Activated T-helper 2 cell treated with anti-CD3 and anti-CD28 coated beads, Interferon-gamma antibody, Interleukin-2, Interleukin-4, amounts not matched to agents 10 μg/mL and 5 μg/mL and 100 μg/mL, durations not matched to agents 14 hours and 24 hours and 36 hours (primary cell): ENCODE measurements around the gene FBH1. TPM values are rescaled to one million over a fixed set of nuclear protein-coding genes. Genes with fewer than 3 reads are reported as not detected.
A peak's percentile ranks its signal among the peaks of the same experiment; 100 is the strongest.
"Not testable (repeated sequence)": the region's sequence is repeated elsewhere in the genome, so short reads cannot be mapped to it uniquely, and the experiment has no call there.

ENCODE experiments used
- DNase-seq: peaks from one replicate; pipeline ENCODE4 v3.0.0; 2021; ENCODE audit warnings: low spot score
- H3K27ac Mint-ChIP-seq: one replicate; pipeline ENCODE4 v1.8.0; 2021; ENCODE audit warnings: mixed read lengths
- H3K27me3 Mint-ChIP-seq: one replicate; pipeline ENCODE4 v1.8.0; 2021; ENCODE audit warnings: low read depth, mixed read lengths
- H3K36me3 Mint-ChIP-seq: one replicate; pipeline ENCODE4 v1.8.0; 2021; ENCODE audit warnings: low read depth, mixed read lengths
- H3K4me1 Mint-ChIP-seq: one replicate; pipeline ENCODE4 v1.8.0; 2021; ENCODE audit warnings: low read depth, mixed read lengths
- H3K4me3 Mint-ChIP-seq: one replicate; pipeline ENCODE4 v1.8.0; 2021; ENCODE audit warnings: low read depth, mild to moderate bottlenecking, moderate library complexity, mixed read lengths
- H3K9me3 Mint-ChIP-seq: one replicate; pipeline ENCODE4 v1.8.0; 2021; ENCODE audit warnings: mixed read lengths
- intact Hi-C: fragments of 100-400 bp; cut with micrococcal nuclease; formaldehyde crosslinking; loops from one replicate; pipeline ENCODE4 v1.15.1; 2023
- total RNA-seq: library from RNA; stranded (reverse); gene quantifications from 2 replicates; pipeline ENCODE4 v1.2.3, GENCODE V29; 2022

Gene FBH1
- total RNA-seq, 1 donor from 2014 or later = 57.2 TPM

DNA sequence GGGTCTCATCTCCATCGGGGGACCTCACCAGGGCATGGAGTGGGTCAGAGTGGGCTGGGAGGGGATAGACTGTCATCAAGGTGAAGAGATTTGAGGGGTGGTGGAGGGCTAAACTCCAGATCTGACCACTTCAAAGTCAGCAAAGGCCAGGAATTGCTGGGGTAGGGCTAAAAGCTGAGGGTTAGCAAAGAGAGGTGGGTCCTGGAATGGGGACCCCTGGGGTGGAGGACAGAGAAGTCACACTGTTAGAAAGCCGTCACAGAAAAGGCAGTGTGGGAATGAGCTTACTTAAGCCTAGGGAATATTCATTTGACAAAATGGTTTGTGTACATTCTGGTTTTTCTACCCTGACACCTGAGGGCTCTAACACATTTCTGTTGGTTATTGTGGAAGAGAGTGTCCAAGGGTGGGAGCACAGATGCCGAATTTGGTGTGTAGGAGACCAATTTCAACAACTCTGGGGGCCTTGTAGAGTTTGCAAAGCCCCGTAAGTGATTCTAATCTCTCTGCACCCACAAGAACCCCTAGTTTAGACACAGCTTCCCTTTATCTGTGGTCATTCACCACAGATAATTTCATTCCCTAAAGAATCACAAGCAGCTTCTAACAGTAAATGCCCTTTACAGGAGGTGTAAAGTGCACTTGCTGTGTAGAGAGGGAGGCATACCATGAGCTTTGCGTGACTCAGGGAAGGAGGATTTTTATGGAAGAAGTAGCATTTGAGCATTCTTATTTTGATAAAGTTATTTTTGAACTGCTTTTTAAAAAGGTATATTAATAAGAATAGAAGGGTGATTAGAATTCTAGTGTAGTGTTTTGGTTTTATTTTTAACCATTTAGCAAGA lies 6.4 kb downstream of the FBH1 start:
- no peak for DNase-seq
- Mint-ChIP-seq H3K4me3 (peak overlapping the region; percentile 10), H3K9me3 (peaks cover 12% of the 10 kb centered on the region), H3K27me3 (no peaks in the 10 kb centered on the region), H3K36me3 (peaks cover 60% of the 10 kb centered on the region), H3K4me1 (peaks cover 44% of the 10 kb centered on the region), H3K27ac (peak overlapping the region; percentile 58)
- intact Hi-C loops = no loop called here

DNA sequence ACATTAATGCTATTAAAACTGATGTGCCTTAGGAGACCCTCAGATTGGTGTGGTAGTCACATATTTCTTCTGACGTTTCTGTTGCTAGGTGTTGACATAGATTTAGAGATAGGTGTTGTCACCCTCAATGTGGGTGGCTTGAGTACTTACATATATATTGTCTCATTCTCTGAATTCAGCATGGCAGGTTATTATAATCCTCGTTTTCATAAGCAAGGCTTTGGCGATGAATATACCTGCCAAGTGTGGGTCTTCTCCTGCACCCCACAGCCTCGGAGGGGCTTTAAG lies 7.0 kb downstream of the FBH1 start:
- H3K4me3 Mint-ChIP-seq = no peak overlapping the region

DNA sequence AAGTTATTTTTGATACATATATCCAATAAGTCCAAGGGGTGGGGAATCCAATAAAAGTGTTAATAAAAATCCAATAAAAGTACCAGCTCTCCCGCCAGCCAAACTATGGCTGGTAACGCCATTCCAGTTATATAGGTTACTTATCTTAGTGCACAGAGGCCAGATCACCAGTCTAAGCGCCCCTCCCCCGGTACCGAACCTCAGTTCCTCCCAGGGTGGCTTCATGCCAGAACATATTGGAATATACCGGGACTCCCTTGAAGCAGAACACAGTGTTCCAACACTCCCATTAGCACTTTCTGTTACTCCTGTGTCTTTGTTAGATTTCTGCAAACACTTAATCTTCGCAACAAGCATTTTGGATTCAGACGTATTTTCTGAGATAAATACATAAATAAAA lies 7.5 kb downstream of the FBH1 start:
- Mint-ChIP-seq H3K4me1 (peaks cover 38% of the 10 kb centered on the region), H3K9me3 (peaks cover 12% of the 10 kb centered on the region), H3K27me3 (no peaks in the 10 kb centered on the region), H3K36me3 (peaks cover 62% of the 10 kb centered on the region), H3K27ac (no peak overlapping the region), H3K4me3 (no peak overlapping the region)
- intact Hi-C loops = no loop called here
- no peak for DNase-seq

More for the DNA sequence above, 7.0 kb downstream of the FBH1 start:
- Mint-ChIP-seq H3K27ac (peak overlapping the region; percentile 12), H3K36me3 (peaks cover 62% of the 10 kb centered on the region), H3K9me3 (peaks cover 12% of the 10 kb centered on the region), H3K27me3 (no peaks in the 10 kb centered on the region), H3K4me1 (peaks cover 41% of the 10 kb centered on the region)
- DNase-seq = no peak
- intact Hi-C loops = no loop called here

DNA sequence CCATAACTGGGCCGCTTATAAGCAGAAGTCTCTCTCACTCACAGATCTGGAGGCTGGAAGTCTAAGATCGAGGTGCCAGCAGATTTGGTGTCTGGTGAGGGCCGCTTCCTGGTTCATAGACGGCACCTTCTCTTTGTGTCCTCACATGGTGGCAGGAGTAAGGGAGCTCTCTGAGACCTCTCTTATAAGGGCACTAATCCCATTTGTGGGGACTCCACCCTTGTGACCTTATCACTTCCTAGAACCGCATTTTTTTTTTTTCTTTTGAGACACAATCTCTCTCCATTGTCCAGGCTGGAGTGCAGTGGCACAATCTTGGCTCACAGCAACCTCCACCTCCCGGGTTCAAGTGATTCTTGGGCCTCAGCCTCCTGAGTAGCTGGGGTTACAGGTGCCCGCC lies 8.1 kb downstream of the FBH1 start:
- Mint-ChIP-seq H3K4me1 (peaks cover 34% of the 10 kb centered on the region), H3K27ac (no peak overlapping the region), H3K4me3 (no peak overlapping the region), H3K9me3 (peaks cover 12% of the 10 kb centered on the region), H3K36me3 (peaks cover 60% of the 10 kb centered on the region), H3K27me3 (no peaks in the 10 kb centered on the region)
- intact Hi-C loops = no loop called here
- no peak for DNase-seq

DNA sequence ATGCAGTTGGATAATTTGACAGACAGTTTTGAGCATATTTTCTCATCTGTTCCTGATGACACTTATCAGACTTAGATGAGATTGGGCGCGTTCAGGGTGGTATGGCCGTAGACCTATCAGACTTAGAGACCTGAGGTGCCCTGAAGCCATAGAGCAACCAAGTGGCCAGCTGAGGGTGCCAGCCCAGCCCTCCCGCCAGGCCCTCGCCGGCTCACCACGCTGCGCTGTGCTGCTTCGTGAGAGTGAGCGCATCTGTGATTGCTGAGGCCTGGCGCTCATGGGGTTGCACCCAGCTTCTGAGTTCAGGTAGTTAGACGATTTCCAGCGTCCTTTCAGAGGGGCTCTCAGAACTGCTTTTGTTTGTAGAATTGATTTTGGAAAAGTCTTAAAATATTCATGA lies 10.2 kb downstream of the FBH1 start:
- Mint-ChIP-seq H3K27ac (no peak overlapping the region), H3K4me1 (peaks cover 35% of the 10 kb centered on the region), H3K36me3 (peaks cover 53% of the 10 kb centered on the region)

DNA sequence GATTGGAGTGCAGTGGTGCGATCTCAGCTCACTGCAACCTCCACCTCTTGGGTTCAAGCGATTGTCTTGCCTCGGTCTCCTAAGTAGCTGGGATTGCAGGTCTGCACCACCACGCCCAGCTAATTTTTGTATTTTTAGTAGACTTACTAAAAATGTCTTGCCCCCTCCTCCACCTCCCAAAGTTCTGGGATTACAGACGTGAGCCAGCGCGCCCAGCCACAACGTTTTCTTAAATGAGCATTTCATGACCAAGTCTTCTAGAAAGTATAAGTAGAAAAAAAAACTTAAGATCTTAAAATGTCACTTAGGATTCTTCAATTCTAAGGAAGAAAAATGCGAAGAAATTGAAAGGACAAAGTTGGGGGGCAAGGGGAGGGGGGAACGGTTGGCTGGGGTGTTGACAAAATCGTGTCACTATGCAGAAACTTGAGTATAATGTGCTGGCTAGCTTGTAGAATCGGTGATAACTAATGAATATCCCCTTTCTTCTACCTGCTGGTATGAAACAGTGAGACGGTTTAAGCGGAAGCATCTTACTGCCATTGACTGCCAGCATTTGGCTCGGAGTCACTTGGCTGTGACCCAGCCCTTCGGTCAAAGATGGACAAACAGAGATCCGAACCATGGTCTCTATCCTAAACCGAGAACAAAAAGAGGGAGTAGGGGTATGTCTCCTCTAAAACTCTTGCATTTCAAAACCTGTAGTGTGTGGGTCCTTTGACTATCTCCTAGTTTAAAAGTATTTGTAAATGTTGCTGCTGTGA lies 12.7 kb downstream of the FBH1 start:
- H3K27ac Mint-ChIP-seq = peak overlapping the region; percentile 22
- H3K36me3 Mint-ChIP-seq = peaks cover 50% of the 10 kb centered on the region
- no peak overlapping the region for H3K4me3 Mint-ChIP-seq
- DNase-seq = no peak
- H3K4me1 Mint-ChIP-seq = peaks cover 16% of the 10 kb centered on the region
- intact Hi-C loops = no loop called here
- no peaks in the 10 kb centered on the region for H3K27me3 Mint-ChIP-seq
- peaks cover 7% of the 10 kb centered on the region for H3K9me3 Mint-ChIP-seq

More for the DNA sequence above, 10.2 kb downstream of the FBH1 start:
- DNase-seq = no peak
- Mint-ChIP-seq H3K27me3 (no peaks in the 10 kb centered on the region), H3K4me3 (no peak overlapping the region), H3K9me3 (peaks cover 12% of the 10 kb centered on the region)
- intact Hi-C loops = no loop called here

DNA sequence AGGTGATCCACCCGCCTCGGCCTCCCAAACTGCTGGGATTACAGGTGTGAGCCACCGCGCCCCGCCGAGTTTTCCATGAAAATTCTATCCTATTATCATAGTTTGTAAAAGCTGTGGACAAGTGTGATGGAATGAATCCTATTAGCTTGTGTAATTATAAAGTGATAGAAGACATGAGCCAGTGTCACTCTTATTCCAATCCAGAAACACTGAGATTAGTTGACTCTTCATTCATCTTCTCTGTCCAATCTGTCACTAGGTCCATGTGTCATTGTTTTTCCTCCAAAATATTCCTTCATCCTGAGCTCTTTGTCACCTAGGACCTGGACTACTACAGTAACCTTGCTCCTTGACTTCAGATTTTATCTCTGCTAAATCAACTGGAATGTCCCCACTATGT lies 13.5 kb downstream of the FBH1 start:
- H3K27me3 Mint-ChIP-seq = no peaks in the 10 kb centered on the region
- peaks cover 18% of the 10 kb centered on the region for H3K4me1 Mint-ChIP-seq
- H3K4me3 Mint-ChIP-seq = no peak overlapping the region
- intact Hi-C loops = no loop called here
- peaks cover 48% of the 10 kb centered on the region for H3K36me3 Mint-ChIP-seq
- DNase-seq = no peak
- H3K27ac Mint-ChIP-seq = no peak overlapping the region
- H3K9me3 Mint-ChIP-seq = no peaks in the 10 kb centered on the region

DNA sequence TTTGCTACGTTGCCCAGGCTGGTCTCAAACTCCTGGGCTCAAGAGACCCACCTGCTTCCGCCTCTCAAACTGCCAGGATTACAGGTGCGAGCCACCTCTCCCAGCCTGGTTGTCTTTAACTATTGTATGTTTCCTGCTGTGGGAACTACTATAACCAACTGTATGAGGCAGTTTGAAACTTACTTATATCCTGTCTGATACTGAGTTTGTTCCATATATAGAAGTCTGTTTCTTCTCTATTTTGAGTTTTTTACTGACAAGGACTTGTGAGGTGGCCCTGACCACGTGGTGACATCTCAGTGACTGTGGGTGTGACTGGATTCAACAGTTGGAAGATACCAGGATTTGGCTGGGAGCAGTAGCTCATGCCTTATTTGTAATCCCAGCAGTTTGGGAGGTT lies 14.2 kb downstream of the FBH1 start:
- peaks cover 18% of the 10 kb centered on the region for H3K4me1 Mint-ChIP-seq
- H3K27me3 Mint-ChIP-seq = no peaks in the 10 kb centered on the region
- intact Hi-C loops = no loop called here
- no peak for DNase-seq
- H3K4me3 Mint-ChIP-seq = no peak overlapping the region
- H3K9me3 Mint-ChIP-seq = no peaks in the 10 kb centered on the region
- H3K27ac Mint-ChIP-seq = peak overlapping the region; percentile 85
- H3K36me3 Mint-ChIP-seq = peaks cover 50% of the 10 kb centered on the region

DNA sequence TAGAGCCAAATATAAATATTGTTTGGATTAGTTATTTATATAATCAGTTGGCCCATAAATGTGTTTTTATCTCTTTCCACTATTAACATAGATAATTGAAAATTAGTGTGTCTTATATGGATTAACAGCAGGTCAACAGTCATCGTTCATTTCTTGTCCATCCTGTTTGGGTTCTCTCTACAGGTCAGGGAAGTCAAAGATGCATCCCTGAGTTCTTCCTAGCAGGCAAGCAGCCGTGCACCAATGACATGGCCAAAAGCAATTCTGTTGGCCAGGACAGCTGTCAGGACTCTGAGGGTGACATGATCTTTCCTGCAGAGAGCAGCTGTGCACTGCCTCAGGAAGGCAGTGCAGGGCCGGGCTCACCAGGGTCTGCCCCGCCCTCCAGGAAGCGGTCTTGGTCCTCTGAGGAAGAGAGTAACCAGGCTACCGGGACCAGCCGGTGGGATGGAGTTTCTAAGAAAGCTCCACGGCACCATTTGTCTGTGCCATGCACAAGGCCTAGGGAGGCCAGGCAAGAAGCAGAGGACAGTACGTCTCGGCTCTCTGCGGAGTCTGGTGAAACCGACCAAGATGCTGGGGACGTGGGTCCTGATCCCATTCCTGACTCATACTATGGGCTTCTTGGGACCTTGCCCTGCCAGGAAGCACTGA lies 15.9 kb downstream of the FBH1 start:
- intact Hi-C loops = no loop called here
- Mint-ChIP-seq H3K36me3 (peaks cover 58% of the 10 kb centered on the region), H3K4me1 (peaks cover 18% of the 10 kb centered on the region), H3K9me3 (no peaks in the 10 kb centered on the region), H3K27me3 (no peaks in the 10 kb centered on the region), H3K4me3 (no peak overlapping the region), H3K27ac (no peak overlapping the region)
- DNase-seq = no peak

DNA sequence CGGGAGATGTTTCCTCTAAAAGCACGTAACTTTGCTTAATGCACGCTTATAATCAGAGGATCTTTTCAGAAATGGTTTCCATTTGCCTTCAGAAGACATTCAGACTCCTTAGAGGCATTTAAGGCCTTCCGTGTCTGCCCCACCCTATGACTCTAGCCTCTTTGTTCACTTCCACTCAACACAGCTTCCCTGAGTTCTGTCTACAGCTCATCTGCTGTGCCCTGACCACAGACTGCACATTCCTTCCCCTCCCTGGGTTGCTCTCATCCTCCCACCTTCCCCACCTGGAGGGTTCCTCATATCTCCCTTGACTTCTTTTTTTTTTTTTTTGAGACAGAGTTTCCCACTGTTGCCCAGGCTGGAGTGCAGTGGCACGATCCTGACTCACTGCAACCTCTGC lies 16.6 kb downstream of the FBH1 start:
- no peak overlapping the region for H3K27ac Mint-ChIP-seq
- H3K27me3 Mint-ChIP-seq = no peaks in the 10 kb centered on the region
- peaks cover 18% of the 10 kb centered on the region for H3K4me1 Mint-ChIP-seq
- no peak for DNase-seq
- H3K36me3 Mint-ChIP-seq = peaks cover 60% of the 10 kb centered on the region
- H3K4me3 Mint-ChIP-seq = no peak overlapping the region
- intact Hi-C loops = no loop called here
- no peaks in the 10 kb centered on the region for H3K9me3 Mint-ChIP-seq

DNA sequence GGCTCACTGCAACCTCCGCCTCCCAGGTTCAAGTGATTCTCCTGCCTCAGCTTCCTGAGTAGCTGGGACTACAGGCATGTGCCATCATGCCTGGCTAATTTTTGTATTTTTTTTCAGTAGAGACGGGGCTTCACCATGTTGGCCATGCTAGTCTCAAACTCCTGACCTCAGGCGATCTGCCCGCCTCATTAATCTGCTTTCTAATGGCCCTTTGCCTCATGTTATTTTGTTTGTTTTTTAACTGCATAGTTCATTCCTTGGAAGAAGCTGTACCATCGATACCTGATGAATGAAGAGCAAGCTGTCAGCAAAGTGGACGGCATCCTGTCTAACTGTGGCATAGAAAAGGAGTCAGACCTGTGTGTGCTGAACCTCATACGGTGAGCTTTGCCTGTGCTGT lies 18.6 kb downstream of the FBH1 start:
- Mint-ChIP-seq H3K4me1 (peaks cover 15% of the 10 kb centered on the region), H3K36me3 (peaks cover 65% of the 10 kb centered on the region)
- H3K27ac Mint-ChIP-seq, H3K9me3 Mint-ChIP-seq, H3K4me3 Mint-ChIP-seq, DNase-seq, intact Hi-C loops, H3K27me3 Mint-ChIP-seq: not testable (repeated sequence)

DNA sequence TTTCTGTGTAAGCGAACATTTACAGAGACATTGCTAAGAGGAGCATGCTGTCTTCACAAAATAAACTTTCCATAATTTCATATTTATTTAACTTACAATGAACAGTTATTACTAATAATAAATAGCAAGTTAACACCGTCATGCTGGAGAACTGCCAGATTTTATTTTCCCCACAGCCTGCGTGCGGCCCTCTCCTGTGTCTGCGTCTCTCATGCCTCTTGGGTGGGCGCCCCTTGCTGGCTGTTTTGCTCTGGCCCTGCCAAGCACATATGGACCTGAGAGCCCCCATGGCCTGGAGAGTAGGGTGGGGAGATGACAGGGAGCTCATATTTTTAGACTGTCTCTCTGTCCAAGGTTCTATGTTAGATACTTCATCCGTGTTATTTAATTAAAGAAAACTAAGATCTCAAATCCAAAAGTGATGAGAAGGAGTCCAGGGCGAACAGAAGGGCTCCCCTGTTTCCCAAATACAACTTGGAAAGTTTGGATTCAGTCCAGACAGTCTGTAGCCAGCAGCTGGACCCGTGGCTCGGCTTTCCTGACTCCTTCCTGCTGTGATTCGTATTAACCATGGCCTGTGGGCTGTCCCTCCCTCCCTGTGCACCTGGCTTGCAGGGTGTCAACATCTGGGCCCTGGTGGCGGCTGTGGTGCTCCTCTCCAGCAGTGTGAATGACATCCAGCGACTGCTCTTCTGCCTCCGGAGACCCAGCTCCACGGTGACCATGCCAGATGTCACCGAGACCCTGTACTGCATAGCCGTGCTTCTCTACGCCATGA lies 20.5 kb downstream of the FBH1 start:
- peaks cover 71% of the 10 kb centered on the region for H3K36me3 Mint-ChIP-seq
- no peaks in the 10 kb centered on the region for H3K27me3 Mint-ChIP-seq
- no peak overlapping the region for H3K27ac Mint-ChIP-seq
- no peak for DNase-seq
- no peaks in the 10 kb centered on the region for H3K9me3 Mint-ChIP-seq
- no peak overlapping the region for H3K4me3 Mint-ChIP-seq
- H3K4me1 Mint-ChIP-seq = peaks cover 8% of the 10 kb centered on the region
- intact Hi-C loops = no loop called here
